BJ (cell line): ENCODE measurements around the gene PCDHA8. TPM values are rescaled to one million over a fixed set of nuclear protein-coding genes. Genes with fewer than 3 reads are reported as not detected.
"Not testable (repeated sequence)": the region's sequence is repeated elsewhere in the genome, so short reads cannot be mapped to it uniquely, and the experiment has no call there.

ENCODE experiments used
- CTCF ChIA-PET: fragments of 350-600 bp; formaldehyde crosslinking; extraction: SDS; loops from one replicate; lab custom pipeline; 2021; ENCODE audit warnings: antibody characterized with exemption, inconsistent platforms; lab: Yijun Ruan, JAX
- POLR2A ChIA-PET: fragments of 300-600 bp; sonication (Branson Sonifier 250); formaldehyde crosslinking; extraction: SDS; loops from one replicate; lab custom pipeline; 2021; ENCODE audit warnings: antibody characterized with exemption; lab: Charles Lee
- DNase-seq: peaks from one replicate; pipeline ENCODE4 v3.0.0-alpha.2; 2011; ENCODE audit warnings: low read depth
- H3K27me3 ChIP-seq: 2 replicates; pipeline ENCODE4 v1.6.0; 2011; ENCODE audit warnings: low read length; ENCODE audit not compliant: control insufficient read depth, insufficient read depth
- H3K36me3 ChIP-seq: 2 replicates; pipeline ENCODE4 v1.5.1; 2011; ENCODE audit warnings: low read length; ENCODE audit not compliant: control insufficient read depth, insufficient read depth
- H3K4me3 ChIP-seq: 2 replicates; pipeline ENCODE4 v1.5.1; 2011; ENCODE audit warnings: low read depth, mild to moderate bottlenecking, control low read depth, low read length
- polyA plus RNA-seq: library from polyadenylated mRNA; depleted of rRNA; stranded (reverse); fragments of >200 nt; gene quantifications from 2 replicates; pipeline ENCODE4 v1.2.3, GENCODE V29; 2011
- TF ChIP-seq, protein P1 (sequence below): IDR thresholded peaks from 2 replicates; pipeline ENCODE4 v1.5.1; 2011; ENCODE audit warnings: low read depth, mild to moderate bottlenecking, control low read depth, inconsistent platforms, low read length, moderate library complexity; ENCODE audit not compliant: insufficient read depth

Gene PCDHA8
- polyA plus RNA-seq, 1 experiment, result 0.02 TPM

DNA sequence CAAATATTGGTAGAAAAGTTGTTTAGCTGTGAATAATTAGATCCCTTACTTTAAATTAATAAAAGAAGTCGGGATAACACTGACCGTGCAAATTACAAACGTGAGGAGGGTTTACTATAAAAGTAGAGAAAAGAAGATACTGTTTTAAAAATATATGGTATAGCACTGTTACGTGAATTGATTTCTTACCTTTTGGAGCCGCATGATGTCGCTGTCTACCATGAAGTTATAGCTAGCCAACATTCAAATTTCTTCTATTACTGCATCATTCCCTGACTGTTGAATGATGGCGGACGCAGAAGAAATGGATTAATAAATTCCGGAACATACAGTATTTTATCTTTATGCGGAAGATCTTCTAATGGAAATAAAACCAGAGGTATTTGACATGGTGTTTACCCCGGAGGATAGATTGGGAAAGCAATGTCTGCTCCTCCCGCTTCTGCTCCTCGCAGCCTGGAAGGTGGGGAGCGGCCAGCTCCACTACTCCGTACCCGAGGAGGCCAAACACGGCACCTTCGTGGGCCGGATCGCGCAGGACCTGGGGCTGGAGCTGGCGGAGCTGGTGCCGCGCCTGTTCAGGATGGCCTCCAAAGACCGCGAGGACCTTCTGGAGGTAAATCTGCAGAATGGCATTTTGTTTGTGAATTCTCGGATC lies 13.2 kb upstream of the PCDHA8 start, which contains the start of gene PCDHA6:
Gene PCDHA6, plus strand, starts transcription at position 257 of the 658 bp plus-strand sequence. Its CDS starts 132 bp downstream, at position 389.
- no peak for DNase-seq
- Histone ChIP-seq H3K4me3 (no peak within 1 kb of the TSS), H3K27me3 (no peaks in the 10 kb centered on the region), H3K36me3 (no peaks in the 10 kb centered on the region)
- POLR2A ChIA-PET, result no interaction called here
- CTCF ChIA-PET, result interaction anchor here (0.8 kb wide), 1 partner anchor 14 kb away, joined by 3 read pairs; no protein-coding TSS in a partner anchor
- TF ChIP-seq, protein P1, sequence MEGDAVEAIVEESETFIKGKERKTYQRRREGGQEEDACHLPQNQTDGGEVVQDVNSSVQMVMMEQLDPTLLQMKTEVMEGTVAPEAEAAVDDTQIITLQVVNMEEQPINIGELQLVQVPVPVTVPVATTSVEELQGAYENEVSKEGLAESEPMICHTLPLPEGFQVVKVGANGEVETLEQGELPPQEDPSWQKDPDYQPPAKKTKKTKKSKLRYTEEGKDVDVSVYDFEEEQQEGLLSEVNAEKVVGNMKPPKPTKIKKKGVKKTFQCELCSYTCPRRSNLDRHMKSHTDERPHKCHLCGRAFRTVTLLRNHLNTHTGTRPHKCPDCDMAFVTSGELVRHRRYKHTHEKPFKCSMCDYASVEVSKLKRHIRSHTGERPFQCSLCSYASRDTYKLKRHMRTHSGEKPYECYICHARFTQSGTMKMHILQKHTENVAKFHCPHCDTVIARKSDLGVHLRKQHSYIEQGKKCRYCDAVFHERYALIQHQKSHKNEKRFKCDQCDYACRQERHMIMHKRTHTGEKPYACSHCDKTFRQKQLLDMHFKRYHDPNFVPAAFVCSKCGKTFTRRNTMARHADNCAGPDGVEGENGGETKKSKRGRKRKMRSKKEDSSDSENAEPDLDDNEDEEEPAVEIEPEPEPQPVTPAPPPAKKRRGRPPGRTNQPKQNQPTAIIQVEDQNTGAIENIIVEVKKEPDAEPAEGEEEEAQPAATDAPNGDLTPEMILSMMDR, result no peak

DNA sequence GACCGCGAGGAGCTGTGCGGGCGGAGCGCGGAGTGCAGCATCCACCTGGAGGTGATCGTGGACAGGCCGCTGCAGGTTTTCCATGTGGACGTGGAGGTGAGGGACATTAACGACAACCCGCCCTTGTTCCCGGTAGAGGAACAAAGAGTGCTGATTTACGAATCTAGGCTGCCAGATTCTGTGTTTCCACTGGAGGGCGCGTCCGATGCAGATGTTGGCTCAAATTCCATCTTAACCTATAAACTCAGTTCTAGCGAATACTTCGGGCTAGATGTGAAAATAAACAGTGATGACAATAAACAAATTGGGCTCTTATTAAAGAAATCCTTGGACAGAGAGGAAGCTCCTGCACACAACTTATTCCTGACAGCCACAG lies 12.6 kb upstream of the PCDHA8 start:
- ChIA-PET CTCF (interaction anchor here (0.8 kb wide), 1 partner anchor 15 kb away, joined by 3 read pairs; no protein-coding TSS in a partner anchor), POLR2A (no interaction called here)
- TF ChIP-seq, protein P1, result no peak
- Histone ChIP-seq H3K27me3 (no peaks in the 10 kb centered on the region), H3K4me3 (no peak overlapping the region), H3K36me3 (no peaks in the 10 kb centered on the region)
- no peak for DNase-seq

DNA sequence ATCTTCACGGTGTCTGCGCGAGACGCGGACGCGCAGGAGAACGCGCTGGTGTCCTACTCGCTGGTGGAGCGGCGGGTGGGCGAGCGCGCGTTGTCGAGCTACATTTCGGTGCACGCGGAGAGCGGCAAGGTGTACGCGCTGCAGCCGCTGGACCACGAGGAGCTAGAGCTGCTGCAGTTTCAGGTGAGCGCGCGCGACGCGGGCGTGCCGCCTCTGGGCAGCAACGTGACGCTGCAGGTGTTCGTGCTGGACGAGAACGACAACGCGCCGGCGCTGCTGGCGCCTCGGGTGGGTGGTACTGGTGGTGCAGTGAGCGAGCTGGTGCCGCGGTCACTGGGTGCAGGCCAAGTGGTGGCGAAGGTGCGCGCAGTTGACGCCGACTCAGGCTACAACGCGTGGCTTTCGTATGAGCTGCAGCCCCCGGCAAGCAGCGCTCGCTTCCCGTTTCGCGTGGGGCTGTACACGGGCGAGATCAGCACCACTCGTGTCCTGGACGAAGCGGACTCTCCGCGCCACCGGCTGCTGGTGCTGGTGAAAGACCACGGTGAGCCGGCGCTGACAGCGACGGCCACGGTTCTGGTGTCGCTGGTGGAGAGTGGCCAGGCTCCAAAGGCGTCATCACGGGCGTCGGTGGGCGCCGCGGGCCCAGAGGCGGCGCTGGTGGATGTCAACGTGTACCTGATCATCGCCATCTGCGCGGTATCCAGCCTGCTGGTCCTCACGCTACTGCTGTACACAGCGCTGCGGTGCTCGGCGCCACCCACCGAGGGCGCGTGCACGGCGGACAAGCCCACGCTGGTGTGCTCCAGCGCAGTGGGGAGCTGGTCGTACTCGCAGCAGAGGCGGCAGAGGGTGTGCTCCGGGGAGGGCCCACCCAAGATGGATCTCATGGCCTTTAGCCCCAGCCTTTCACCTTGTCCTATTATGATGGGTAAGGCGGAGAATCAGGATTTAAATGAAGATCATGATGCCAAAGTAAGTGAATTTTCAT lies 11.2 kb upstream of the PCDHA8 start:
- H3K27me3 ChIP-seq, CTCF ChIA-PET, POLR2A ChIA-PET, H3K4me3 ChIP-seq, DNase-seq, H3K36me3 ChIP-seq: not testable (repeated sequence)

DNA sequence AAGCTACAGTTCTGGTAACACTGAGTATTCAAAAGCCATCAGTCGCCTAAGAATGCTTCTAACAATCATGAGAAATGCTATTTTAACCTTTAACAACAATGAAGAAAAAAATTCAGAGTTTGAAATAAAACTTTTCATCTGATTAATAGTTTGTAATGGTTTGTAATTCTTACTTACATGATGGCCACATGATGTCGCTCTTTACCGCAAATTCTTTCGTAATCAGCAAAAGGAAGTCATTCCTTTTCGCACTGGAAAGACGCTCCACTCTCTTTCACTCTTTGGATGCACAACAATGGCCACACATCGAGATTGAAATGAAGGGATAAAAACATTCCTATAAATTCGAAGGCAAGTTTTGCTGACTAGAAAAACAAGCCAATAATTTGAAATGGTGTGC lies 7.0 kb upstream of the PCDHA8 start, which contains the start of gene PCDHA7:
Gene PCDHA7, plus strand, starts transcription at position 277 of the 400 bp plus-strand sequence. Its CDS starts 115 bp downstream, at position 392.
- CTCF ChIA-PET, result no interaction called here
- TF ChIP-seq, protein P1, result no peak
- Histone ChIP-seq H3K36me3 (no peaks in the 10 kb centered on the region), H3K4me3 (peak within 1 kb of the TSS; percentile 27), H3K27me3 (no peaks in the 10 kb centered on the region)
- POLR2A ChIA-PET, result no interaction called here
- DNase-seq, result no peak

DNA sequence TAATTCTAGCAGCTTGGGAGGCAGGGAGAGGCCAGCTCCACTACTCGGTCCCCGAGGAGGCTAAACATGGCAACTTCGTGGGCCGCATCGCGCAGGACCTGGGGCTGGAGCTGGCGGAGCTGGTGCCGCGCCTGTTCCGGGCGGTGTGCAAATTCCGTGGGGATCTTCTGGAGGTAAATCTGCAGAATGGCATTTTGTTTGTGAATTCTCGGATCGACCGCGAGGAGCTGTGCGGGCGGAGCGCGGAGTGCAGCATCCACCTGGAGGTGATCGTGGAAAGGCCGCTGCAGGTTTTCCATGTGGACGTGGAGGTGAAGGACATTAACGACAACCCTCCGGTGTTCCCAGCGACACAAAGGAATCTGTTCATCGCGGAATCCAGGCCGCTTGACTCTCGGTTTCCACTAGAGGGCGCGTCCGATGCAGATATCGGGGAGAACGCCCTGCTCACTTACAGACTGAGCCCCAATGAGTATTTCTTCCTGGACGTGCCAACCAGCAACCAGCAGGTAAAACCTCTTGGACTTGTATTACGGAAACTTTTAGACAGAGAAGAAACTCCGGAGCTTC lies 6.5 kb upstream of the PCDHA8 start:
- H3K27me3 ChIP-seq, H3K36me3 ChIP-seq, DNase-seq, CTCF ChIA-PET, POLR2A ChIA-PET: not testable (repeated sequence)
- peak overlapping the region; percentile 27 for H3K4me3 ChIP-seq
